ENCODE data around the gene SGF29.
"Not testable (repeated sequence)": the region's sequence is repeated elsewhere in the genome, so short reads cannot be mapped to it uniquely, and the experiment has no call there.

The SGF29 gene

GRCh38 chr16:28609631-28610594 lies 56.2 kb downstream of the SGF29 start, which contains the start of gene SULT1A1:
SULT1A1 (minus strand) TSS chr16:28610044; CDS start chr16:28608855, 1,189 bp downstream.
- no peak within 1 kb of the TSS for H3K9ac ChIP-seq (ENCODE audit: low read length)
- H3K4me2 ChIP-seq (ENCODE audit: low read depth, low read length) = no peak within 1 kb of the TSS

GRCh38 chr16:28610595-28611191 lies 57.0 kb downstream of the SGF29 start:
- Histone ChIP-seq H3K27ac (ENCODE audit: low read length) (no peak overlapping the region), H3K79me2 (ENCODE audit: low read length) (no peaks in the 10 kb centered on the region), H3K36me3 (replicated peaks; ENCODE audit: insufficient read depth, low read length) (no peaks in the 10 kb centered on the region), H3K9ac (ENCODE audit: low read length) (no peak overlapping the region), H3K9me3 (replicated peaks; ENCODE audit: insufficient read depth, low read length) (no peaks in the 10 kb centered on the region), H2AFZ (ENCODE audit: low read length) (no peak overlapping the region), H3K9me2 (replicated peaks; ENCODE audit: insufficient read depth, low read length) (no peaks in the 10 kb centered on the region), H3F3A (ENCODE audit: insufficient read depth, low read length) (no peaks in the 10 kb centered on the region), H3K4me2 (ENCODE audit: low read depth, low read length) (no peak overlapping the region), H3K27me3 (replicated peaks; ENCODE audit: insufficient read depth, low read length) (no peaks in the 10 kb centered on the region), H4K20me1 (ENCODE audit: insufficient read depth, low read length) (no peaks in the 10 kb centered on the region), H3K4me1 (ENCODE audit: low read length) (no peaks in the 10 kb centered on the region), H3K4me3 (ENCODE audit: low read length) (no peak overlapping the region)
- no peak for DNase-seq
- TF ChIP-seq EZH2phosphoT487 (IDR thresholded peaks at IDR 0.05; ENCODE audit: low read length) (no peak), CTCF (IDR thresholded peaks at IDR 0.05; ENCODE audit: low read length) (no peak), EZH2 (optimal IDR thresholded peaks at IDR 0.05; ENCODE audit: low read depth, low read length) (no peak)

More at GRCh38 chr16:28609631-28610594, 56.2 kb downstream of the SGF29 start, which contains the start of gene SULT1A1:
- Histone ChIP-seq H3F3A (ENCODE audit: insufficient read depth, low read length) (no peaks in the 10 kb centered on the region), H3K36me3 (replicated peaks; ENCODE audit: insufficient read depth, low read length) (no peaks in the 10 kb centered on the region), H3K27ac (ENCODE audit: low read length) (no peak within 1 kb of the TSS), H4K20me1 (ENCODE audit: insufficient read depth, low read length) (no peaks in the 10 kb centered on the region), H3K79me2 (ENCODE audit: low read length) (no peaks in the 10 kb centered on the region), H3K4me1 (ENCODE audit: low read length) (no peaks in the 10 kb centered on the region), H3K4me3 (ENCODE audit: low read length) (no peak within 1 kb of the TSS), H3K9me3 (replicated peaks; ENCODE audit: insufficient read depth, low read length) (no peaks in the 10 kb centered on the region), H2AFZ (ENCODE audit: low read length) (no peak within 1 kb of the TSS), H3K27me3 (replicated peaks; ENCODE audit: insufficient read depth, low read length) (no peaks in the 10 kb centered on the region), H3K9me2 (replicated peaks; ENCODE audit: insufficient read depth, low read length) (no peaks in the 10 kb centered on the region)
- no peak for TF ChIP-seq CTCF (IDR thresholded peaks at IDR 0.05; ENCODE audit: low read length)
- no peak for TF ChIP-seq EZH2phosphoT487 (IDR thresholded peaks at IDR 0.05; ENCODE audit: low read length)
- TF ChIP-seq EZH2 (optimal IDR thresholded peaks at IDR 0.05; ENCODE audit: low read depth, low read length) = no peak
- DNase-seq = no peak

- H3K36me3 ChIP-seq (replicated peaks; ENCODE audit: insufficient read depth, low read length); H3K27me3 ChIP-seq (replicated peaks; ENCODE audit: insufficient read depth, low read length); DNase-seq; H3K9me2 ChIP-seq (replicated peaks; ENCODE audit: insufficient read depth, low read length); H3K4me1 ChIP-seq (ENCODE audit: low read length); H4K20me1 ChIP-seq (ENCODE audit: insufficient read depth, low read length); H3K79me2 ChIP-seq (ENCODE audit: low read length); H3K9ac ChIP-seq (ENCODE audit: low read length); H3K4me3 ChIP-seq (ENCODE audit: low read length); H3K4me2 ChIP-seq (ENCODE audit: low read depth, low read length); H3K27ac ChIP-seq (ENCODE audit: low read length); H2AFZ ChIP-seq (ENCODE audit: low read length); H3K9me3 ChIP-seq (replicated peaks; ENCODE audit: insufficient read depth, low read length); H3F3A ChIP-seq (ENCODE audit: insufficient read depth, low read length): not testable (repeated sequence)
Observed at GRCh38 chr16:28612359-28613280, 58.9 kb downstream of the SGF29 start.

- H3K9me3 ChIP-seq (replicated peaks; ENCODE audit: insufficient read depth, low read length); H3K9me2 ChIP-seq (replicated peaks; ENCODE audit: insufficient read depth, low read length); H3K27me3 ChIP-seq (replicated peaks; ENCODE audit: insufficient read depth, low read length); H3K9ac ChIP-seq (ENCODE audit: low read length); H3K4me3 ChIP-seq (ENCODE audit: low read length); H3K4me1 ChIP-seq (ENCODE audit: low read length); DNase-seq; H3F3A ChIP-seq (ENCODE audit: insufficient read depth, low read length); H4K20me1 ChIP-seq (ENCODE audit: insufficient read depth, low read length); H2AFZ ChIP-seq (ENCODE audit: low read length); H3K4me2 ChIP-seq (ENCODE audit: low read depth, low read length); H3K36me3 ChIP-seq (replicated peaks; ENCODE audit: insufficient read depth, low read length); H3K27ac ChIP-seq (ENCODE audit: low read length); H3K79me2 ChIP-seq (ENCODE audit: low read length): not testable (repeated sequence)
Observed at GRCh38 chr16:28613912-28614311, 60.2 kb downstream of the SGF29 start.

- not testable (repeated sequence) for H3K27ac ChIP-seq (ENCODE audit: low read length); H3F3A ChIP-seq (ENCODE audit: insufficient read depth, low read length); H3K4me1 ChIP-seq (ENCODE audit: low read length); H2AFZ ChIP-seq (ENCODE audit: low read length); H3K27me3 ChIP-seq (replicated peaks; ENCODE audit: insufficient read depth, low read length); H4K20me1 ChIP-seq (ENCODE audit: insufficient read depth, low read length); H3K4me3 ChIP-seq (ENCODE audit: low read length); H3K9me2 ChIP-seq (replicated peaks; ENCODE audit: insufficient read depth, low read length); H3K9me3 ChIP-seq (replicated peaks; ENCODE audit: insufficient read depth, low read length); H3K4me2 ChIP-seq (ENCODE audit: low read depth, low read length); H3K79me2 ChIP-seq (ENCODE audit: low read length); H3K9ac ChIP-seq (ENCODE audit: low read length); H3K36me3 ChIP-seq (replicated peaks; ENCODE audit: insufficient read depth, low read length); DNase-seq
Observed at GRCh38 chr16:28614561-28614960, 60.8 kb downstream of the SGF29 start.
